HG03521 (cell line): ENCODE measurements around the gene SUCLG2.

ENCODE experiments used
- ATAC-seq: cut with Tn5 transposase; IDR thresholded peaks from one replicate; pipeline ENCODE4 v1.9.1; 2021; ENCODE audit warnings: mild to moderate bottlenecking, moderate library complexity; ENCODE audit not compliant: unreplicated experiment

The SUCLG2 gene

GRCh38 chr3:67402873-67403272 lies 251.5 kb downstream of the SUCLG2 start:
- no peak for ATAC-seq

GRCh38 chr3:67401921-67402320 lies 252.5 kb downstream of the SUCLG2 start:
- no peak for ATAC-seq

- no peak for ATAC-seq
Measured at GRCh38 chr3:67400476-67400875, 253.9 kb downstream of the SUCLG2 start.

DNA sequence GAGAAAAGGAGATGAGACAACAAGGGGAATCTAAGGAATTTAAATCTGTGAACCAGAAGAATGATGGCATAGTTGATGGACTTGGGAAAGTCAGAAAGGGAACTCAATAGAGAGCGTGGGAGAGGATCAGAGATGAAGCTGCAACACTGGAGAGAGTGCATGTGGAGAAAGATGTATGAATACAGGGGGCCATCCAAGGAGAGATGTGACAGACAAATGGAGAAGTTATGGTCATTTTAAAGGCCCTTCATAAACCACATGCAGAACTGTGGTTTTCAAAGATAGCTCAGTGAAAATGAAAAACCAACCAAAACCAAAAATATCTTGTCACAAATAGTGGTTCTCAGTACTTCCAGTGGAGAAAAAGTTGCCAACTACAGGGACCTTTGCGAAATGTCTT lies 265.2 kb downstream of the SUCLG2 start:
- ATAC-seq: peak; percentile 88

- no peak for ATAC-seq
Measured at GRCh38 chr3:67388738-67389137, 265.7 kb downstream of the SUCLG2 start.

DNA sequence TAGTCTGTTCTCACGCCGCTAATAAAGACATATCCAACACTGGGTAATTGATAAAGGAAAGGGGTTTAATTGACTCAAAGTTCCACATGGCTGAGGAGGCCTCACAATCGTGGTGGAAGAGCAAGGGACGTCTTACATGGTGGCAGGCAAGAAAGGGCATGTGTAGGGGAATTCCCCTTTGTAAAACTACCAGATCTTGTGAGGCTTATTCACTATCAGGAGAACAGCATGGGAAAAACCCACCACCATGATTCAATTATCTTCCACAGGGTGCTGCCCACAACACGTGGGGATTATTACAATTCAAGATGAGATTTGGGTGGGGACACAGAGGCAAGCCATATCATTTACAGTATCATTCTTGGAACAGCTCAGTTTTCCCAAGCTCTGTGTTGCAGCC lies 268.0 kb downstream of the SUCLG2 start:
- no peak for ATAC-seq

- no peak for ATAC-seq
Measured at GRCh38 chr3:67384760-67385397, 269.5 kb downstream of the SUCLG2 start.

DNA sequence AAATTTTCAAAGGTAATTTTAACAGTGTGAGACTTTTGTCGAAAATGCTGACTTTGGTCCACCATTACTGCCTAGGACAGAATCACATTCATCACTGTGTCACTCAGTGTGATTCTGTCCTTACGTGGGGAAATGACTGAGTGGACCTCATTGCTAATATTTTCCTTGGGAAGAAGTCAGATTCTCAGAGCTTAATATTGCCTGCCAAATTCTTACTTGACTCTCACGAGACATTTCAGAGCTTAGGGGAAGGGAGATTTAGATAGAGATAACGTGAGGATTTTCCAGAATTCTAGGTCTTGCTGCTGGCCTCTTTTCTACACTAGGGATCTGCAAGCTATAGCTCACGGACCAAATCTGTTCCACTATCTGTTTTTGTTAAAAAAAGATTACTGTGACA lies 270.4 kb downstream of the SUCLG2 start:
- no peak for ATAC-seq

DNA sequence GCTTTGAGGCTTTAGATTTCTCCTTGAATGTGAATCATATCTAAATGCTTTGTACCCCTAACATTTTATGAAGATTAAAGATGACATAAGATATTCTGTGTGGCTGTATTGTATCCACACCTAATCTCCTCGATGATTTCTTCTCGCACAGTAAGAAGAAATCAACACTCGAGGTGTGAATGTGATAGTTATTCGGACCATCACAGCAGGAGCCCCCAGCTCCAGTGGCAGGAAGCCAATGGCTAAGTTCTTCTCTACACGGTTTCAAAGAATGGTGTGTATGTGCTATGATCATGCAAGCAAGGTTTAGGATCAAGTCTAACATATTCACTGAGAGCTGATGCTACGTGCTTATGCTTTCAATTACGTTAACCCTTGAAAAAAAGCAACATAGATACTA lies 271.0 kb downstream of the SUCLG2 start:
- no peak for ATAC-seq

GRCh38 chr3:67382536-67382935 lies 271.9 kb downstream of the SUCLG2 start:
- no peak for ATAC-seq

- ATAC-seq: no peak
Measured at GRCh38 chr3:67381667-67382272, 272.6 kb downstream of the SUCLG2 start.

- no peak for ATAC-seq
Measured at GRCh38 chr3:67380118-67380517, 274.3 kb downstream of the SUCLG2 start.

DNA sequence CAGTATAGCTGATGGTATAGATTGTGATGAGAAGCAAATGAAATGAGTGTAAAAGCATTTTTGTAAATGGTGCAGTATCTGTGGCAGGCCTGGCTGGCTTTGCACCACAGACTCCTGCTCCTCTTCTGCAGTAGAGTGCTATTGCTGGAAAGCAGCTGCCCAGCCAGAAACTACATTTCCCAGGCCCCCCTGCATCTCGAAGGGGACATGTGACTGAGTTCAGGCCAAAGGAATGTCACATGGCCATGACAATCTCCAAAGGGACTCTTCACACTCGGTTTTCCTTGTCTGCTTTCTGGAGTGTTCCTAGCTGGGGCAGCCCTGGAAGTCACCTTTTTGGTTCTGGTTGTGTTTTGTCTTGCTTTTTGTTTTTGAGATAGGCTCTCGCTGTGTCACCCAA lies 277.1 kb downstream of the SUCLG2 start:
- no peak for ATAC-seq

DNA sequence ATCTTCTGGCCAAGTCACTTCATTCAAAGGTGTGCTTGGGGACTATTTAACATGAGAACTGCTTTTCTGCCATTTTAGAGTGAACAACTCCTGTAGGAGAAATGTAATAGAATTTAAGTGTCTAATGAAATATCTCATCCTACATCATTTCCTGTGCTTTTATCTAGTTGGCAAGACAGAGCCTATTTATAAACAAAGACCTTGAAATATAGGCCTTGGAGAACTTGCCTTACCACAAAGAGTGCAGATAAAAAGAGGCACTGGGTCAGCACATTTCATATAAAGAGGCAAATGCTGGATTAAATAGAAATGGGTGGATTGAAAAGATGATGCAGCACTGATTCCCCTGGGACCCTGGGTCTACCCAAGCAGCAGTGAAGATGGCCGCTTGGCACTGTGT lies 278.0 kb downstream of the SUCLG2 start:
- ATAC-seq: no peak

GRCh38 chr3:67375976-67376375 lies 278.4 kb downstream of the SUCLG2 start:
- no peak for ATAC-seq

GRCh38 chr3:67362686-67363085 lies 291.7 kb downstream of the SUCLG2 start:
- ATAC-seq: no peak

GRCh38 chr3:67361770-67362169 lies 292.6 kb downstream of the SUCLG2 start:
- ATAC-seq: no peak

GRCh38 chr3:67361323-67361722 lies 293.1 kb downstream of the SUCLG2 start:
- ATAC-seq: no peak

GRCh38 chr3:67357610-67358458 lies 296.6 kb downstream of the SUCLG2 start:
- peak; percentile 70 for ATAC-seq

DNA sequence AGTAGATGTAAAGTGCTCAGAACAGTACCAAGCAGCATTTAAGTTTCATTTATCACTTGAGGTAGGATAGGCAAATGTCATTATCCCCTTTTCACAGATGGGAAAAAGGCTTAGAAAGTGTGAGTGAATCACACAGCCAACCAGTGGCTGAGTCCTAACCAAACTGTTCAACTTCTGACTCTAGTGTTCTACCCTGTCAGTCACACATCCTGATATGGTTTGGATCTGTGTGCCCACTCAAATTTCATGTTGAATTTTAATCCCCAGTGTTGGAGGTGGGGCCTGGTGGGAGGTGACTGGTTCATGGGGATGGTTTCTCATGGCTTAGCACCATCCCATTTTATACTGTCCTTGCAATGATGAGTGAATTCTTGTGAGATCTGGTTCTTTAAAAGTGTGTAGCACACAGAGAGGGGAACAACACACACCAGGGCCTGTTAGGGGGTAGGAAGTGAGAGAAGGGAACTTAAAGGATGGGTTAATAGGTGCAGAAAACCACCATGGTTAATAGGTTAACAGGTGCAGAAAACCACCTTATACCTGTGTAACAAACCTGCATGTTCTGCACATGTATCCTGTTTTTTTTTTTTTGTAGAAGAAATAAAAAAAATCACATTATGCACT lies 304.7 kb downstream of the SUCLG2 start:
- peak; percentile 75 for ATAC-seq

DNA sequence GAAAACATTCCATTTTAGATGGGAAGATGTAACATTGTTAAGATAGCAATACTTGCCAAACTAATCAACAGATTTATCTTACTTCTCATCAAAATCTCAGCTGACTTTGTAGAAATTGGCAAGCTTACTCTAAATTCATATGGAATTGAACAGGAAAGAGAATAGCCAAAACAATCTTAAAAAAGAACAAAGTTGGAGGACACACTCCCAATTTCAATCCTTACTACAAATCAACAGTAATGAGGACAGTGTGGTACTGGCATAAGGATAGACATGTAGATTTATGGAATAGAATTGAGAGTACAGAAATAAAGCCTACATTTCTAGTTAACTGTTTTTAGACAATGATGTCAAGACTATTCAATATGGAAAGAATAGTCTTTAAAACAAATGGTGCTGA lies 308.3 kb downstream of the SUCLG2 start:
- ATAC-seq: no peak

GRCh38 chr3:67335813-67336212 lies 318.6 kb downstream of the SUCLG2 start:
- no peak for ATAC-seq
